Trophoblast cell (in vitro differentiated cells and primary cell): ENCODE measurements around the gene CHORDC1.
"Not testable (repeated sequence)": the region's sequence is repeated elsewhere in the genome, so short reads cannot be mapped to it uniquely, and the experiment has no call there.

ENCODE experiments used
- DNase-seq, 2 donors: peaks; one replicate each; pipeline ENCODE4 v3.0.0-alpha.2; 2016
- H2AFZ ChIP-seq: 2 replicates; pipeline ENCODE4 v1.6.1; 2013; ENCODE audit warnings: low read length, moderate library complexity, mild to moderate bottlenecking; ENCODE audit not compliant: insufficient read depth, poor library complexity
- H2AK5ac ChIP-seq: 2 replicates; pipeline ENCODE4 v1.6.1; 2013; ENCODE audit warnings: mild to moderate bottlenecking, low read length
- H2BK120ac ChIP-seq: 2 replicates; pipeline ENCODE4 v1.6.1; 2013; ENCODE audit warnings: low read length, mild to moderate bottlenecking, moderate library complexity; ENCODE audit not compliant: insufficient read depth, poor library complexity
- H2BK12ac ChIP-seq: 2 replicates; pipeline ENCODE4 v1.6.1; 2013; ENCODE audit warnings: mild to moderate bottlenecking, low read length, moderate library complexity
- H2BK5ac ChIP-seq: 2 replicates; pipeline ENCODE4 v1.6.1; 2013; ENCODE audit warnings: low read length, low read depth, moderate library complexity, mild to moderate bottlenecking; ENCODE audit not compliant: poor library complexity
- H3K14ac ChIP-seq: 2 replicates; pipeline ENCODE4 v1.6.1; 2013; ENCODE audit warnings: mild to moderate bottlenecking, low read length
- H3K18ac ChIP-seq: 2 replicates; pipeline ENCODE4 v1.6.1; 2013; ENCODE audit warnings: mild to moderate bottlenecking, low read length
- H3K23ac ChIP-seq: 2 replicates; pipeline ENCODE4 v1.6.1; 2013; ENCODE audit warnings: low read length
- H3K27ac ChIP-seq: 2 replicates; pipeline ENCODE4 v1.5.1; 2013; ENCODE audit warnings: low read depth, mild to moderate bottlenecking, inconsistent platforms, low read length, moderate library complexity
- H3K27me3 ChIP-seq: 2 replicates; pipeline ENCODE4 v1.6.1; 2013; ENCODE audit warnings: inconsistent platforms, mild to moderate bottlenecking, low read length, moderate library complexity; ENCODE audit not compliant: insufficient read depth
- H3K36me3 ChIP-seq, 2 experiments: 1 replicate in 1 of 2; 2 replicates in 1 of 2; pipeline ENCODE4 v1.6.1; 2013; ENCODE audit warnings: low read length in 2 of 2, mild to moderate bottlenecking in 2 of 2, moderate library complexity in 1 of 2; ENCODE audit not compliant: insufficient read depth in 2 of 2, control insufficient read depth in 1 of 2
- H3K4ac ChIP-seq: 2 replicates; pipeline ENCODE4 v1.6.1; 2013; ENCODE audit warnings: low read depth, mild to moderate bottlenecking, low read length, moderate library complexity
- H3K4me1 ChIP-seq, 2 experiments: 1 replicate in 1 of 2; 2 replicates in 1 of 2; pipeline ENCODE4 v1.6.1; 2013; ENCODE audit warnings: low read length in 2 of 2, mild to moderate bottlenecking in 2 of 2, moderate library complexity in 1 of 2; ENCODE audit not compliant: insufficient read depth in 2 of 2, control insufficient read depth in 1 of 2
- H3K4me2 ChIP-seq: 2 replicates; pipeline ENCODE4 v1.6.1; 2013; ENCODE audit warnings: inconsistent platforms, mild to moderate bottlenecking, low read length, moderate library complexity
- H3K4me3 ChIP-seq: 2 replicates; pipeline ENCODE4 v1.5.1; 2013; ENCODE audit warnings: mild to moderate bottlenecking, low read depth, low read length, inconsistent platforms
- H3K79me1 ChIP-seq: one replicate; pipeline ENCODE4 v1.6.1; 2013; ENCODE audit warnings: low read length
- H3K79me2 ChIP-seq: 2 replicates; pipeline ENCODE4 v1.6.1; 2013; ENCODE audit warnings: low read length, mild to moderate bottlenecking; ENCODE audit not compliant: control insufficient read depth, insufficient read depth, poor library complexity
- H3K9ac ChIP-seq: 2 replicates; pipeline ENCODE4 v1.6.1; 2013; ENCODE audit warnings: mild to moderate bottlenecking, low read length
- H3K9me3 ChIP-seq: 2 replicates; pipeline ENCODE4 v1.6.1; 2013; ENCODE audit warnings: low read depth, mild to moderate bottlenecking, control low read depth, inconsistent platforms, low read length; ENCODE audit not compliant: insufficient read depth
- H4K12ac ChIP-seq: 2 replicates; pipeline ENCODE4 v1.6.1; 2013; ENCODE audit warnings: low read depth, mild to moderate bottlenecking, low read length, moderate library complexity
- H4K8ac ChIP-seq: 2 replicates; pipeline ENCODE4 v1.6.1; 2013; ENCODE audit warnings: low read depth, mild to moderate bottlenecking, low read length, moderate library complexity
- H4K91ac ChIP-seq: one replicate; pipeline ENCODE4 v1.6.1; 2013; ENCODE audit warnings: low read depth, mild to moderate bottlenecking, low read length, moderate library complexity
- WGBS: extraction: QIAGEN DNeasy Blood & Tissue Kit; methylation state at CpG from one replicate; pipeline ENCODE4 v1.1.7; 2013; ENCODE audit warnings: missing lambda C conversion rate; ENCODE audit not compliant: insufficient read length, insufficient coverage; ENCODE audit errors: extremely low coverage; 5-methylcytosine and 5-hydroxymethylcytosine counted together

Gene CHORDC1

DNA sequence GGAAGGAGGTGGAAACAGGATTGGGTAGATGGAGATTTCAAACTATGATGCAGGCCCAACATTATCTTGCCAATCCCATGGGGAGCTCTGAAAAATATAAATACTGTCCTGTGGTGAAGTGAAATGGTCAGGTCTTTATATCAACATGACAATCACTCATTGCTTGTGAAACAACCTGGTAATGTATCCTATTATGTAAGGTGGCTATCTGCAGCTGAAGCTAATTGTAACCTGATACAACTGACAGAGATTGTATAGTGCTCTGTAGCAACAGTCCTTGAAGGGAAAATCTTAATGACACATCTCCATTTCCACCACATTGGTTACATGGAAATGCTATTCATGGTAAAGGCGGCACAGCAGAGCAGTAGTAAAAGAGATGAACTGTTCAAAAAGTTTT lies 20.7 kb upstream of the CHORDC1 start:
- no peak overlapping the region for H4K91ac ChIP-seq
- H2AFZ ChIP-seq = no peak overlapping the region
- no peak overlapping the region for H3K4me2 ChIP-seq
- no peaks in the 10 kb centered on the region for H3K36me3 ChIP-seq
- H4K8ac ChIP-seq = no peak overlapping the region
- H3K27ac ChIP-seq = no peak overlapping the region
- no peaks in the 10 kb centered on the region for H3K27me3 ChIP-seq
- H2BK12ac ChIP-seq = no peak overlapping the region
- no peak overlapping the region for H3K18ac ChIP-seq
- H3K79me1 ChIP-seq = no peaks in the 10 kb centered on the region
- H3K4ac ChIP-seq = no peak overlapping the region
- H4K12ac ChIP-seq = no peak overlapping the region
- no peak overlapping the region for H2AK5ac ChIP-seq
- no peak overlapping the region for H2BK5ac ChIP-seq
- no CpG with 5 or more reads among the region's 1 CpG for WGBS
- peaks cover 1% of the 10 kb centered on the region for H3K9me3 ChIP-seq
- H3K4me1 ChIP-seq = no peaks in the 10 kb centered on the region
- H2BK120ac ChIP-seq = no peak overlapping the region
- no peak overlapping the region for H3K14ac ChIP-seq
- no peak for DNase-seq
- no peak overlapping the region for H3K9ac ChIP-seq
- H3K4me3 ChIP-seq = no peak overlapping the region
- no peak overlapping the region for H3K23ac ChIP-seq
- no peaks in the 10 kb centered on the region for H3K79me2 ChIP-seq

DNA sequence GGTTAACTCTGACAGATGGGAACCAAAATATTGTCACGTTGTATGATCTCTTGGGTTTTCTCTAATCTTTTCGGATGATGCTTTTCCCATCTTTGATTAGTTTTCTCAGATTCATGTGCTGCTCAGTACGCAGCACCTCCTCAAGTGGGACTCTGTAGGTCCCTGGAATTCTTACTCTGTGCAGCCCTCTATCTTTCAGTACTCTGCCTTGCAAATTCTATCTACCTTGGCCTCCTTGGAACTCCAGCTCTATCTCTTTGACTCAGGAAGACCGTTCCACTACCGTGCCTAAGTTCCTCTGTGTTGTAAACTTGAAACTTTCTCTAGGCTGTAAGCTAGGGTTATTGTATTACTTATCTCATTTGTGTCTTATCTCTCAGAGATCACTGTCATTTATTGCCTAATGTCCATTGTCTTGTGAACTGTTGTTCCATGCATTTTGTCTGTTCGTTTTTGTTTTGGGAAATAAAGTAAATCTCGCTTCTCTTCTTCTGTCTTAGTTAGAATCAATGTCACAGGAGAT lies 20.1 kb upstream of the CHORDC1 start:
- H3K9ac ChIP-seq = no peak overlapping the region
- H3K23ac ChIP-seq = no peak overlapping the region
- no peaks in the 10 kb centered on the region for H3K79me2 ChIP-seq
- no peak overlapping the region for H4K12ac ChIP-seq
- H3K18ac ChIP-seq = no peak overlapping the region
- H3K27ac ChIP-seq = no peak overlapping the region
- no peak overlapping the region for H2AFZ ChIP-seq
- H2BK5ac ChIP-seq = no peak overlapping the region
- H2BK120ac ChIP-seq = no peak overlapping the region
- H3K79me1 ChIP-seq = no peaks in the 10 kb centered on the region
- H3K14ac ChIP-seq = no peak overlapping the region
- H3K36me3 ChIP-seq = no peaks in the 10 kb centered on the region
- no peak overlapping the region for H2AK5ac ChIP-seq
- no peak overlapping the region for H4K8ac ChIP-seq
- DNase-seq = no peak
- no peaks in the 10 kb centered on the region for H3K27me3 ChIP-seq
- H3K4me3 ChIP-seq = no peak overlapping the region
- H3K9me3 ChIP-seq = peaks cover 1% of the 10 kb centered on the region
- no peaks in the 10 kb centered on the region for H3K4me1 ChIP-seq
- no peak overlapping the region for H2BK12ac ChIP-seq
- no CpG with 5 or more reads among the region's 7 CpGs for WGBS
- no peak overlapping the region for H3K4ac ChIP-seq
- H4K91ac ChIP-seq = no peak overlapping the region
- no peak overlapping the region for H3K4me2 ChIP-seq

DNA sequence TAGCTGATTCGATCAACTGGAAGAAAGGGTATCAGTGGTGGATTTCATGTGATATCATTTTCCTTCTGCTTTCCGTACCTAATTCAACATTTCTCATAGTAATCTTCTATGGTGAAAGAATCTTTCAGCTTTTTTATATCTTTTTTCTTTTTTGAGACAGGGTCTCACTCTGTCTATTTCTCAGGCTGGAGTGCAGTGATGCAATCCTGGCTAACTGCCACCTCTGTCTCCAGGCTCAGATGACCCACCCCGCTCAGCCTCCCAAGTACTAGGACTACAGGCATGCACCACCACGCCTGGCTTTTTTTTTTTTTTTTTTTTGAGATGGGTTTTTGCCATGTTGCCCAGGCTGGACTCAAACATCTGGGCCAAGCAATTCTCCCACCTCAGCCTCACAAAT lies 18.6 kb upstream of the CHORDC1 start:
- Histone ChIP-seq H2BK120ac (no peak overlapping the region), H3K14ac (no peak overlapping the region), H3K27ac (no peak overlapping the region), H3K9ac (no peak overlapping the region), H2BK12ac (no peak overlapping the region), H3K27me3 (no peaks in the 10 kb centered on the region), H2AFZ (no peak overlapping the region), H4K8ac (no peak overlapping the region), H3K4ac (no peak overlapping the region), H2AK5ac (no peak overlapping the region), H4K91ac (no peak overlapping the region), H3K9me3 (peaks cover 1% of the 10 kb centered on the region), H3K79me1 (no peaks in the 10 kb centered on the region), H2BK5ac (no peak overlapping the region), H4K12ac (no peak overlapping the region), H3K4me2 (no peak overlapping the region), H3K36me3 (no peaks in the 10 kb centered on the region), H3K79me2 (no peaks in the 10 kb centered on the region), H3K23ac (no peak overlapping the region), H3K4me3 (no peak overlapping the region), H3K18ac (no peak overlapping the region), H3K4me1 (no peaks in the 10 kb centered on the region)
- WGBS = no CpG with 5 or more reads among the region's 4 CpGs
- no peak for DNase-seq

DNA sequence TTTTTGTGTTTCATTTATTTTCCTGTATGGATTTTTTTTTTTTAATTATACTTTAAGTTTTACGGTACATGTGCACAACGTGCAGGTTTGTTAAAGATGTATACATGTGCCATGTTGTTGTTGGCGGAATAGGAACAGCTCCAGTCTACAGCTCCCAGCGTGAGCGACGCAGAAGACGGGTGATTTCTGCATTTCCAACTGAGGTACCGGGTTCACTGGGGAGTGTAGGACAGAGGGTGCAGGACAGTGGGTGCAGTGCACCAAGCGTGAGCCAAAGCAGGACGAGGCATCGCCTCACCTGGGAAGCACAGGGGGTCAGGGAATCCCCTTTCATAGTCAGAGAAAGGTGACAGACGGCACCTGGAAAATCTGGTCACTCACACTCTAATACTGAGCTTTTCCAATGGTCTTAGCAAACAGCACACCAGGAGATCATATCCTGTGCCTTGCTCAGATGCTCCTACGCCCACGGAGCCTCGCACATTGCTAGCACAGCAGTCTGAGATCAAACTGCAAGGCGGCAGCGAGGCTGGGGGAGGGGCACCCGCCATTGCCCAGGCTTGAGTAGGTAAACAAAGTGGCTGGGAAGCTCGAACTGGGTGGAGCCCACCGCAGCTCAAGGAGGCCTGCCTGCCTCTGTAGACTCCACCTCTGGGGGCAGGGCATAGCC lies 17.3 kb upstream of the CHORDC1 start:
- WGBS = no CpG with 5 or more reads among the region's 20 CpGs
- H2AK5ac ChIP-seq, H3K4me1 ChIP-seq: not testable (repeated sequence)

More for the DNA sequence above, 17.3 kb upstream of the CHORDC1 start:
- not testable (repeated sequence) for DNase-seq, H4K8ac ChIP-seq, H2AFZ ChIP-seq, H2BK5ac ChIP-seq, H3K27ac ChIP-seq, H3K4ac ChIP-seq, H4K12ac ChIP-seq, H3K27me3 ChIP-seq, H3K14ac ChIP-seq, H3K23ac ChIP-seq, H3K79me1 ChIP-seq, H3K18ac ChIP-seq, H4K91ac ChIP-seq, H2BK12ac ChIP-seq, H3K36me3 ChIP-seq, H3K4me3 ChIP-seq, H3K9me3 ChIP-seq, H3K4me2 ChIP-seq, H3K9ac ChIP-seq, H3K79me2 ChIP-seq, H2BK120ac ChIP-seq
